ENCODE results near the gene PGBD1.

Gene PGBD1

DNA sequence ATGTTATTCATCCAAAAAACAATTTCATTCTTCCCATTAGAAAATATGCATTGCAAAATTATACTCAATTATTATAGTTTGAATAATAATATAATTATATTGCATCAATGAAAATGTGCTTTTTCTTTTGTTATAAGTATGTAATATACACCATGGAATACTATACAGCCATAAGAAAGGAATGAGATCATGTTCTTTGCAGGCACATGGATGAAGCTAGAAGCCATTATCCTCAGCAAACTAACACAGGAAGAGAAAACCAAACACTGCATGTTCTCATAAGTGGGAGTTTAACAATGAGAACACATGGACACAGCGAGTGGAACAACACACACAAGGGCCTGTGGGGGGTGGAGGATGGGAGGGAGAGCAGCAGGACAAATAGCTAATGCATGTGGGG, 24.3 kb upstream of the PGBD1 start:
- no peak for DNase-seq (ENCODE audit: extremely low read depth, low read depth)
- TF ChIP-seq, protein P1, sequence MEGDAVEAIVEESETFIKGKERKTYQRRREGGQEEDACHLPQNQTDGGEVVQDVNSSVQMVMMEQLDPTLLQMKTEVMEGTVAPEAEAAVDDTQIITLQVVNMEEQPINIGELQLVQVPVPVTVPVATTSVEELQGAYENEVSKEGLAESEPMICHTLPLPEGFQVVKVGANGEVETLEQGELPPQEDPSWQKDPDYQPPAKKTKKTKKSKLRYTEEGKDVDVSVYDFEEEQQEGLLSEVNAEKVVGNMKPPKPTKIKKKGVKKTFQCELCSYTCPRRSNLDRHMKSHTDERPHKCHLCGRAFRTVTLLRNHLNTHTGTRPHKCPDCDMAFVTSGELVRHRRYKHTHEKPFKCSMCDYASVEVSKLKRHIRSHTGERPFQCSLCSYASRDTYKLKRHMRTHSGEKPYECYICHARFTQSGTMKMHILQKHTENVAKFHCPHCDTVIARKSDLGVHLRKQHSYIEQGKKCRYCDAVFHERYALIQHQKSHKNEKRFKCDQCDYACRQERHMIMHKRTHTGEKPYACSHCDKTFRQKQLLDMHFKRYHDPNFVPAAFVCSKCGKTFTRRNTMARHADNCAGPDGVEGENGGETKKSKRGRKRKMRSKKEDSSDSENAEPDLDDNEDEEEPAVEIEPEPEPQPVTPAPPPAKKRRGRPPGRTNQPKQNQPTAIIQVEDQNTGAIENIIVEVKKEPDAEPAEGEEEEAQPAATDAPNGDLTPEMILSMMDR (IDR thresholded peaks at IDR 0.05; ENCODE audit: low read depth, low read length, missing control alignments), result no peak
- H3K4me3 ChIP-seq (replicated peaks; ENCODE audit: low read depth, low read length), result no peak overlapping the region

DNA sequence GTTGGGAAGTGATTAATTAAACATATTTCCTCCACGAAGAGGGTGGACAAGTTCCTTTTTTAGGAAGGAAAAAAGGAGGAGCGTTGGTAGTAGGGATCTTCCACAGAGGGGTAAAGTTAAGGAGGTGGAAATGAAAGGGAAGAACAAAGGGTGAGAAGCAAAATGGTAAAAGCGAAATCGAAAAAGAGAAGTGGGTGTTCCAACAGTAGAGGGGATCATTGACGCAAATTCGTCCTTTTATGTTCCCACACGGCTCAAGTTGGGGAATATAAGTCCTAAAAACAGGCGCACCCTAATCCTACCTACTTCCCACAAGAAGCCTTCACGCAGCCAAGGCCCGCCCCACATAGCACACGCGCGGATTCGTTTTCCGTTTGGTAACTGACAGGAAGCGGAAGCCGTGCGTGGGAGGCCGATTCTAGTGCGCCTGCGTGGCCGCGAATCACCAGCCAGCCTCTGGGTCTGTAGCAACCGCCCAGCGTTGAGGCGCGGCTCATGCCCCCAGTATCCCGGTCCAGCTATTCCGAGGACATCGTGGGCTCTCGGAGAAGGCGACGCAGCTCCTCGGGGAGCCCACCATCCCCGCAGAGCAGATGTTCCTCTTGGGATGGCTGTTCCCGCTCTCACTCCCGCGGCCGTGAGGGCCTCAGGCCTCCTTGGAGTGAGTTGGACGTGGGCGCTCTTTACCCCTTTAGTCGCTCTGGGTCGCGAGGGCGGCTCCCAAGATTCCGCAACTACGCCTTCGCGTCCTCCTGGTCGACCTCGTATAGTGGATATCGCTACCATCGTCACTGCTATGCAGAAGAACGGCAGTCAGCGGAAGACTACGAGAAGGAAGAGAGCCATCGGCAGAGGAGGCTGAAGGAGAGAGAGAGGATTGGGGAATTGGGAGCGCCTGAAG, 22.2 kb upstream of the PGBD1 start, which contains the start of gene NKAPL:
Gene NKAPL, plus strand, starts transcription at position 421 of the 901 bp plus-strand sequence. Its CDS starts 75 bp downstream, at position 496.
- no peak for DNase-seq (ENCODE audit: extremely low read depth, low read depth)
- TF ChIP-seq, protein P1 (IDR thresholded peaks at IDR 0.05; ENCODE audit: low read depth, low read length, missing control alignments), result no peak
- H3K4me3 ChIP-seq (replicated peaks; ENCODE audit: low read depth, low read length), result no peak within 1 kb of the TSS

DNA sequence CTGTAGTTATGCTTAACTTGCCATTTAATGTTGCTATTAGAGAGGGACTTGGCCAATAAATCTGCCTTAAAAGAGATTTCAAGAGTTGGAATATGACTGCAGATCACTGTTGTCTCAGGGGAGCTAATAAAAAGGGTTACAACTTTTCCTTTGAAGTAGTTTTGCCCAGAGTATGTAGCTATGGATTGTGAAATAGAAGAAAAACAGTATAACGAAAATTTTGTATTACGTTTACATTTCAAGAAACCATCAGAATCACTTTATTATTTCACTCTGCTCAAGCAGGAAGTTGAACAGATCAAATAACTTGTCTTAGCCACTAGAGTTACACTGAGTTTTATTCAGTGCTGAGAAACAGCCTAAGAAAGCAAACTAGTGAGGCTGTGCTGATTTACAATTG, 17.4 kb upstream of the PGBD1 start:
- no peak for DNase-seq (ENCODE audit: extremely low read depth, low read depth)
- TF ChIP-seq, protein P1 (IDR thresholded peaks at IDR 0.05; ENCODE audit: low read depth, low read length, missing control alignments), result no peak
- H3K4me3 ChIP-seq (replicated peaks; ENCODE audit: low read depth, low read length), result no peak overlapping the region

DNA sequence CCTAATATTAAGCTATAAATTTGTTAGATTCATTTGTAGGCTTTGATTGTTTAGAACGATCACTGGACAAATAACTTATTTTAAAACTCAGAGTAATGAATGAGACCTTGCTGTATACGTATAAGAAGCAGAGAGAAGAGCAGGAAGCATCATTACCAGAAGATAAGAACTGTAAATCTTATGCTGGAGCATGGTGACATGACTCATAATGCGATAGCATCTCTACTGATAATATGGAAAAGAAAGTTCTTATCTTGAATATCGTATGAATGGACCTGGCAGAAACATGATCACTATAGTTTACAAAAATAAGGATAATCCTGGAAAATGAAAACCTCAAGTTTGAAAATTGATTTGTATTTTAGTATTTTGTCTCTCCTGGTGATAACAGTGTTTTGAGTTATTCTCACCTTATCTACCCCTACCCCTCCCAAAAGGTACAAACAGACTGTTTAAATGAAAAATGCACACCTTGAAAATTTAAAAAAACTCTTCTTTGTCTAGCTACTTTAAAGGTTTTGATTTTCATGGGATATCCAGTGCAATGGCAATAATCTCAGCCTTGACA, 16.5 kb upstream of the PGBD1 start:
- TF ChIP-seq, protein P1 (IDR thresholded peaks at IDR 0.05; ENCODE audit: low read depth, low read length, missing control alignments), result no peak
- H3K4me3 ChIP-seq (replicated peaks; ENCODE audit: low read depth, low read length), result no peak overlapping the region
- DNase-seq (ENCODE audit: extremely low read depth, low read depth), result no peak

DNA sequence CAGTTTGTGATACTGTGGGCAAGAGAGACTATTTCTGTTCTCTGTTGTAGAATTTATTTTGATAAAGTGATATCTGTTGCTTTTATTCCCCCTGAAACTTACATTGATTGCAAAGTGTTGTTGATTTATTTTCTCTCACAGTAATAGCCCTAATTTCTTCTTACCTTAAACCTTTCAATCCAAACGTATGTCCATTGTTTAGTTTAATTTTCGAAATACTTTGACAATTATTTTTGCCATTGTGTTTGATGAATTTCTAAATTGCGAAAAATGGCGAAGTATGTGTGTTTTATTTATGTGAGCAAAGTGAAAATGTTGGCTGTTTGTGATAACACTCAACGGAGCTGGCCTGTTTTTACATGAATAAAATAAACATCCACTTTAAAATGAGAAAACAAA, 14.8 kb upstream of the PGBD1 start:
- peak overlapping the region; percentile 72 for H3K4me3 ChIP-seq (replicated peaks; ENCODE audit: low read depth, low read length)
- TF ChIP-seq, protein P1 (IDR thresholded peaks at IDR 0.05; ENCODE audit: low read depth, low read length, missing control alignments), result no peak

DNA sequence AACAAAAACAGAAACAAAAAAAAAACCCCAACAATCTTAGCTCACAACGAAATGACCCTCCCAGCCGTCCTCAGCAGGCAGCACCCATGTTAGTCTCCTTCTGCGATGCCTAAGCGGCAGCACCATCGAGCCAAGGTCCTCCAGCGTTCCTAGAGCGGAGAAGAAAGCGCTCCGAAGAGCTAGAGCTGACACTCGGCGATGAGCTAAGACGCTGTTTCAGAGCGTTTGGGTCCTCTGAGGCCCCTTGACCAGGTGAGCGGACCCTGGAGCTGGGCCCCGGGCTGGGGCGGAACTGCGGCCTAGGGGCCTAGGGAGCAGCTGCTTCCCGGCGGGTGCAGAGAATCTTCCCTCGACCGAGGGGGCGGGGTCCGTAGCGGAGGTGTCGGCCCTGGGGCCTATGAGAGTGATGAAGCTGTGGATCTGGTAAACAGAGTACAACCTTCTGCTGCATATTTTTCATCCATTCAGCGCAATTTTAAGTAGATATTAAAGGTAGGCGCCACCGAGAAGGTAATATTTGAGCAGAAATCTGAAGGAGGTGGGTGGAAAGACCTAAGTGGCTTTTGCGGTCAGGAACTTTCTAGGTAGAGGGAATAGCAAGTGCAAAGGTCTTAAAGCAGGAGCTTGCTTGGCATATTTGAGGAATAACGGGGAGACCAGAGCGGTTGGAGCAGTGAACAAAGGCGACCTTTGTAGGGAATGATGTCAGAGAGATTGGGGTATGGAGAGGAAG, 14.2 kb upstream of the PGBD1 start, which contains the start of gene ZSCAN26:
Gene ZSCAN26, plus strand, starts transcription at position 182 of the 733 bp plus-strand sequence. CDS start 4,777 bp downstream, outside the sequence.
- H3K4me3 ChIP-seq (replicated peaks; ENCODE audit: low read depth, low read length), result peak within 1 kb of the TSS; percentile 72
- DNase-seq (ENCODE audit: extremely low read depth, low read depth), result peak; percentile 71
- TF ChIP-seq, protein P1 (IDR thresholded peaks at IDR 0.05; ENCODE audit: low read depth, low read length, missing control alignments), result no peak

More for the DNA sequence above, 14.8 kb upstream of the PGBD1 start:
- no peak for DNase-seq (ENCODE audit: extremely low read depth, low read depth)

Data from HFF-Myc (cell line).